A549 treated with RU486 at 1 μM for 4 hours (cell line): ENCODE measurements around the gene FASTKD2. TPM values are rescaled to one million over a fixed set of nuclear protein-coding genes. Genes with fewer than 3 reads are reported as not detected.

Source experiments
- total RNA-seq: library from RNA; stranded (reverse); fragments of 200-300 nt; extraction: Qiagen RNA extraction; gene quantifications from 5 replicates; pipeline ENCODE4 v1.2.3, GENCODE V29; 2022; ENCODE audit warnings: low read depth

FASTKD2 gene
- total RNA-seq = 17.6 to 39.4 TPM (median 35.7 TPM) in 5 replicates

GRCh38 chr2:206765242-206766056, at the start of gene FASTKD2, which contains the start of gene MDH1B:
Gene FASTKD2 (plus strand): TSS chr2:206765606. CDS start chr2:206766694, 1,088 bp downstream.
Gene MDH1B (minus strand): TSS chr2:206765328. CDS start chr2:206765271, 57 bp downstream.

GRCh38 chr2:206718296-206718695, 47.1 kb upstream of the FASTKD2 start, which contains the start of gene DYTN:
Gene DYTN (minus strand): TSS chr2:206718396. CDS start chr2:206718279, 117 bp downstream.

Other genes with a start within 250 kb of the FASTKD2 start
- gene FAM237A, start 123.1 kb upstream of the FASTKD2 start, total RNA-seq = not detected in 5 replicates
- gene DYTN, start 47.2 kb upstream of the FASTKD2 start, total RNA-seq = not detected in 5 replicates
- gene MDH1B, start 278 bp upstream of the FASTKD2 start, total RNA-seq = 1.1 to 3.0 TPM (median 1.2 TPM) in 5 replicates
- gene CPO, start 173.9 kb downstream of the FASTKD2 start, total RNA-seq = not detected in 5 replicates